Sigmoid colon (tissue), 7 donors: ENCODE data around the gene PCDHGA1. TPM values are rescaled to one million over a fixed set of nuclear protein-coding genes. Genes with fewer than 3 reads are reported as not detected.
"Not testable (repeated sequence)": the region's sequence is repeated elsewhere in the genome, so short reads cannot be mapped to it uniquely, and the experiment has no call there.

Source experiments
- DNase-seq: peaks from one replicate; pipeline ENCODE4 v3.0.0-alpha.2; 2019
- H3K27ac ChIP-seq, 4 donors: fragments of 200-600 bp; sonication (generic); one replicate each; pipeline ENCODE4 v1.5.1; 2016 to 2019; ENCODE audit warnings: mild to moderate bottlenecking in 1 of 4
- H3K27me3 ChIP-seq, 3 donors: fragments of 200-600 bp; sonication (generic); one replicate each; pipeline ENCODE4 v1.5.1; 2019; ENCODE audit warnings: mild to moderate bottlenecking in 1 of 3
- H3K36me3 ChIP-seq, 4 donors: fragments of 200-600 bp; sonication (generic); one replicate each; pipeline ENCODE4 v1.5.1; 2016 to 2019
- H3K4me1 ChIP-seq, 4 donors: fragments of 200-600 bp; sonication (generic); one replicate each; pipeline ENCODE4 v1.5.1; 2017 to 2019
- H3K4me3 ChIP-seq, 4 donors: fragments of 200-600 bp; sonication (generic); one replicate each; pipeline ENCODE4 v1.5.1; 2017 to 2019; ENCODE audit warnings: mild to moderate bottlenecking in 2 of 4, moderate library complexity in 1 of 4
- H3K9me3 ChIP-seq, 4 donors: fragments of 200-600 bp in 3 of 4; sonication (generic) in 3 of 4; one replicate each; pipeline versions ENCODE4 v1.5.1 to v1.6.1; 2013 to 2019
- EP300 ChIP-seq, 4 donors: sonication (generic); formaldehyde crosslinking; IDR thresholded peaks; one replicate each; pipeline ENCODE4 v1.6.1; 2017; ENCODE audit warnings: antibody characterized with exemption in 4 of 4
- POLR2A ChIP-seq, 2 donors: fragments of 450-650 bp; IDR thresholded peaks; one replicate each; pipeline ENCODE4 v1.6.1; 2016; ENCODE audit warnings: antibody characterized with exemption in 2 of 2, mild to moderate bottlenecking in 2 of 2, moderate library complexity in 2 of 2
- POLR2AphosphoS5 ChIP-seq, 4 donors: sonication (generic); formaldehyde crosslinking; IDR thresholded peaks; one replicate each; pipeline ENCODE4 v1.6.1; 2017; ENCODE audit warnings: antibody characterized with exemption in 4 of 4
- WGBS, 2 donors: extraction: QIAGEN DNeasy Blood & Tissue Kit; methylation state at CpG; one replicate each; pipeline ENCODE4 v1.1.7; 2013; 5-methylcytosine and 5-hydroxymethylcytosine counted together
- intact Hi-C: fragments of 100-400 bp; cut with DNase I; formaldehyde crosslinking; loops from one replicate; pipeline ENCODE4 v1.15.1; 2023
- polyA plus RNA-seq, 3 donors: library from polyadenylated mRNA; stranded (reverse); fragments of 200-250 nt; gene quantifications; one replicate each; pipeline ENCODE4 v1.2.3, GENCODE V29; 2013
- total RNA-seq, 4 donors: library from RNA; depleted of rRNA; stranded (reverse); fragments of >200 nt; gene quantifications; one replicate each; pipeline ENCODE4 v1.1.0, GENCODE V29; 2016
- TF ChIP-seq, protein P1 (sequence below), 4 experiments: fragments of 450-650 bp in 3 of 4; fragments of 200-600 bp in 1 of 4; IDR thresholded peaks; one replicate each; pipeline ENCODE4 v1.5.1; 2016 to 2019; ENCODE audit warnings: antibody characterized with exemption in 4 of 4, mild to moderate bottlenecking in 3 of 4, moderate library complexity in 2 of 4
- donor health status: healthy with polysubstance abuse.
- donor health status: Bipolar disorder and iron deficiency.
- donor health status: healthy.

The PCDHGA1 gene
- total and polyA plus RNA-seq, 7 donors, result 0.26 to 1.4 (median 1.1) TPM; not detected in 2

DNA sequence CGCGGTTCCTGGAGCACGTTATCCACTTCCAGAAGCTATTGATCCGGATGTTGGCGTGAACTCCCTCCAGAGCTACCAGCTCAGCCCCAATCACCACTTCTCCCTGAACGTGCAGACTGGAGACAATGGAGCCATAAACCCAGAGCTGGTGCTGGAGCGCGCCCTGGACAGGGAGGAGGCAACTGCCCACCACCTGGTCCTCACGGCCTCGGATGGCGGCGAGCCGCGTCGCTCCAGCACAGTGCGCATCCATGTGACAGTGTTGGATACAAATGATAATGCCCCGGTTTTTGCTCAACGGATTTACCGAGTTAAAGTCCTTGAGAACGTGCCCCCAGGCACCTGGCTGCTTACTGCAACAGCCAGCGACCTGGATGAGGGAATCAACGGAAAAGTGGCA, 73.1 kb downstream of the PCDHGA1 start:
- no peak for TF ChIP-seq EP300 (IDR thresholded peaks at IDR 0.05)
- TF ChIP-seq POLR2A (IDR thresholded peaks at IDR 0.05), result no peak
- TF ChIP-seq, protein P1, sequence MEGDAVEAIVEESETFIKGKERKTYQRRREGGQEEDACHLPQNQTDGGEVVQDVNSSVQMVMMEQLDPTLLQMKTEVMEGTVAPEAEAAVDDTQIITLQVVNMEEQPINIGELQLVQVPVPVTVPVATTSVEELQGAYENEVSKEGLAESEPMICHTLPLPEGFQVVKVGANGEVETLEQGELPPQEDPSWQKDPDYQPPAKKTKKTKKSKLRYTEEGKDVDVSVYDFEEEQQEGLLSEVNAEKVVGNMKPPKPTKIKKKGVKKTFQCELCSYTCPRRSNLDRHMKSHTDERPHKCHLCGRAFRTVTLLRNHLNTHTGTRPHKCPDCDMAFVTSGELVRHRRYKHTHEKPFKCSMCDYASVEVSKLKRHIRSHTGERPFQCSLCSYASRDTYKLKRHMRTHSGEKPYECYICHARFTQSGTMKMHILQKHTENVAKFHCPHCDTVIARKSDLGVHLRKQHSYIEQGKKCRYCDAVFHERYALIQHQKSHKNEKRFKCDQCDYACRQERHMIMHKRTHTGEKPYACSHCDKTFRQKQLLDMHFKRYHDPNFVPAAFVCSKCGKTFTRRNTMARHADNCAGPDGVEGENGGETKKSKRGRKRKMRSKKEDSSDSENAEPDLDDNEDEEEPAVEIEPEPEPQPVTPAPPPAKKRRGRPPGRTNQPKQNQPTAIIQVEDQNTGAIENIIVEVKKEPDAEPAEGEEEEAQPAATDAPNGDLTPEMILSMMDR (IDR thresholded peaks at IDR 0.05), result no peak
- TF ChIP-seq POLR2AphosphoS5 (IDR thresholded peaks at IDR 0.05), result no peak
- H3K4me1 ChIP-seq, result no peaks in the 10 kb centered on the region
- no peak overlapping the region for H3K27ac ChIP-seq
- H3K9me3 ChIP-seq, result peaks cover 40 to 94% (median 83%) of the 10 kb centered on the region in 4 donors
- intact Hi-C loops, result no loop called here
- H3K27me3 ChIP-seq, result no peaks in the 10 kb centered on the region
- no peak for DNase-seq
- peaks cover 0 to 5% (median 0%) of the 10 kb centered on the region in 4 donors for H3K36me3 ChIP-seq
- peak overlapping the region in 1 of 4 donors; percentile 21 for H3K4me3 ChIP-seq
- 35 to 57% methylated on average over 22 of the region's 22 CpGs for WGBS, 2 donors

DNA sequence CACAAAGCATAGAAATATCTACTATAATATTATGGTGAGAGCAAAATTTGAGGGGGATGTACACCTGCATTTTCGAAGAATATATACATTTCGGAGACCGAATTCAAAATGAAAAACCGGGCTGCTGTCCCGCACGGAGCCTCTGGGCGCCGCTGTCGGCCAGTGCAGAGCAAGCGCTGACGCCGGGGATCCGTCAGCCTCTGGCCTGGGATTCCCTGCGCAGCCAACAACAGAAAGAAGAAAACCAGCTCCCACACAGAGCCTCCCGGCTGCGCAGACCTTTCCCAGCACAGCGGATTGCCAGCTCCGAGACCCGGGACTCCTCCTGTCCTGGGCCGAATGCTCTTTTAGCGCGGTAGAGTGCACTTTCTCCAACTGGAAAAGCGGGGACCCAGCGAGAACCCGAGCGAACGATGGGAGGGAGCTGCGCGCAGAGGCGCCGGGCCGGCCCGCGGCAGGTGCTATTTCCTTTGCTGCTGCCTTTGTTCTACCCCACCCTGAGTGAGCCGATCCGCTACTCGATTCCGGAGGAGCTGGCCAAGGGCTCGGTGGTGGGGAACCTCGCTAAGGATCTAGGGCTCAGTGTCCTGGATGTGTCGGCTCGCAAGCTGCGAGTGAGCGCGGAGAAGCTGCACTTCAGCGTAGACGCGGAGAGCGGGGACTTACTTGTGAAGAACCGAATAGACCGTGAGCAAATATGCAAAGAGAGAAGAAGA, 77.6 kb downstream of the PCDHGA1 start, which contains the start of gene PCDHGB6:
Gene PCDHGB6 (plus strand): TSS at position 232 of the 716 bp plus-strand sequence. CDS start 182 bp downstream, at position 414.
- 13 to 46% methylated on average over 51 of the region's 51 CpGs for WGBS, 2 donors
- DNase-seq, H3K4me1 ChIP-seq, H3K36me3 ChIP-seq, H3K27me3 ChIP-seq: not testable (repeated sequence)
- H3K9me3 ChIP-seq, result peaks cover 36 to 92% (median 82%) of the 10 kb centered on the region in 4 donors
- H3K27ac ChIP-seq, result peak within 1 kb of the TSS in 1 of 4 donors; percentile 33
- TF ChIP-seq, protein P1 (IDR thresholded peaks at IDR 0.05), result peak in 3 of 4 experiments; percentile 9 to 32 (median 21)
- intact Hi-C loops, result loop anchor here (5.0 kb wide), 1 partner anchor 119 kb away; no protein-coding TSS in a partner anchor
- peak within 1 kb of the TSS; percentile 5 to 33 (median 29) for H3K4me3 ChIP-seq

DNA sequence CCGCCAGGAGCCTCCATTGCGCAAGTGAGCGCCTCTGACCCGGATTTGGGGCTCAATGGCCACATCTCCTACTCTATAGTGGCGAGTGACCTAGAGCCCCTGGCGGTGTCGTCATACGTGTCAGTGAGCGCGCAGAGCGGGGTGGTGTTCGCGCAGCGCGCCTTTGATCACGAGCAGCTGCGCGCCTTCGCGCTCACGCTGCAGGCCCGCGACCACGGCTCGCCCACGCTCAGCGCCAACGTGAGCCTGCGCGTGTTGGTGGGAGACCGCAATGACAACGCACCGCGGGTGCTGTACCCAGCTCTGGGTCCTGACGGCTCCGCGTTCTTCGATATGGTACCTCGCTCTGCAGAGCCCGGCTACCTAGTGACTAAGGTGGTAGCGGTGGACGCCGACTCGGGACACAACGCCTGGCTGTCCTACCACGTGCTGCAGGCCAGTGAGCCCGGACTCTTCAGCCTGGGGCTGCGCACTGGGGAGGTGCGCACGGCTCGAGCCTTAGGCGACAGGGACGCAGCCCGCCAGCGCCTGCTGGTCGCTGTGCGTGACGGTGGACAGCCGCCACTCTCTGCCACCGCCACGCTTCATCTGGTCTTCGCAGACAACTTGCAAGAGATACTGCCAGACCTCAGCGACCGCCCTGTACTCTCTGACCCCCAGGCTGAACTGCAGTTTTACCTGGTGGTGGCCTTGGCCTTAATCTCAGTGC, 79.4 kb downstream of the PCDHGA1 start:
- Histone ChIP-seq H3K27ac (no peak overlapping the region), H3K27me3 (no peaks in the 10 kb centered on the region), H3K9me3 (peaks cover 37 to 91% (median 83%) of the 10 kb centered on the region in 4 donors), H3K36me3 (peaks cover 0 to 11% (median 0%) of the 10 kb centered on the region in 4 donors), H3K4me3 (no peak overlapping the region), H3K4me1 (no peaks in the 10 kb centered on the region)
- no peak for TF ChIP-seq POLR2AphosphoS5 (IDR thresholded peaks at IDR 0.05)
- no peak for TF ChIP-seq EP300 (IDR thresholded peaks at IDR 0.05)
- no peak for TF ChIP-seq POLR2A (IDR thresholded peaks at IDR 0.05)
- TF ChIP-seq, protein P1 (IDR thresholded peaks at IDR 0.05), result no peak
- intact Hi-C loops, result loop anchor here (5.0 kb wide), 1 partner anchor 118 kb away; no protein-coding TSS in a partner anchor
- DNase-seq, result peak; percentile 46
- WGBS, 2 donors, result 30 to 67% methylated on average over 64 of the region's 64 CpGs

DNA sequence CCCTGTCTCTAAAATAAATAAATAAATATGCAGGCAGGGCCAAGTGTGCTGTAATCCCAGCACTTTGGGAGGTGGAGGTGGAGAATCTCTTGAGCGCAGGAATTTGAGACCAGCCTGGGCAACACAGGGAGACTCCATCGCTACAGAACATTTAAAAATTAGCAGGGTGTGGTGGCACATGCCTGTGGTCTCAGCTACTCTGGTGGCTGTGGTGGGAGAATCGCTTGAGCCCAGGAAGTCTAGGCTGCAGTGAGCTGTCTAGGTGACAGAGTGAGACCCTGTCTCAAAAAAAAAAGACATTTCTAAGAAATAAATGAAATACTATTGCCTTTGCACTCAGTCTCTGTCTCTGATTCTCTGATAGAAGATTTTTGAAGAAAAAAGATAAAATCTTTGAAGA, 81.3 kb downstream of the PCDHGA1 start:
- TF ChIP-seq POLR2A (IDR thresholded peaks at IDR 0.05) (no peak), EP300 (IDR thresholded peaks at IDR 0.05) (no peak)
- TF ChIP-seq, protein P1 (IDR thresholded peaks at IDR 0.05), result no peak
- DNase-seq, result no peak
- Histone ChIP-seq H3K4me1 (no peaks in the 10 kb centered on the region), H3K4me3 (no peak overlapping the region), H3K9me3 (peaks cover 40 to 92% (median 78%) of the 10 kb centered on the region in 4 donors), H3K27ac (no peak overlapping the region), H3K36me3 (peaks cover 0 to 11% (median 0%) of the 10 kb centered on the region in 4 donors), H3K27me3 (no peaks in the 10 kb centered on the region)
- intact Hi-C loops, result no loop called here
- 68 to 77% methylated on average over 3 of the region's 3 CpGs for WGBS, 2 donors
